GM23338 (cell line): Measurements from ENCODE around the gene PLD6. TPM values are rescaled to one million over a fixed set of nuclear protein-coding genes. Genes with fewer than 3 reads are reported as not detected.

Experiments used
- ATAC-seq: fragments of 200-7000 bp; cut with Tn5 transposase; 3 replicates; pipeline ENCODE4 v1.9.1; 2020
- DNase-seq: peaks from one replicate; pipeline ENCODE4 v3.0.0-alpha.2; 2015; ENCODE audit warnings: low spot score
- H2AFZ ChIP-seq: fragments of 200-600 bp; sonication (generic); 2 replicates; pipeline ENCODE4 v1.8.0; 2016; ENCODE audit warnings: antibody characterized with exemption, mild to moderate bottlenecking, moderate library complexity
- H3F3A ChIP-seq: fragments of 200-600 bp; sonication (generic); replicated peaks from 2 replicates; pipeline ENCODE4 v1.8.0; 2017; ENCODE audit warnings: antibody characterized with exemption, mixed run types, low read depth
- H3K27ac ChIP-seq: fragments of 200-600 bp; sonication (generic); 2 replicates; pipeline ENCODE4 v1.6.1; 2016; ENCODE audit warnings: low read depth
- H3K27me3 ChIP-seq: fragments of 200-600 bp; sonication (generic); 2 replicates; pipeline ENCODE4 v1.8.0; 2016; ENCODE audit warnings: mild to moderate bottlenecking, mixed run types, moderate library complexity; ENCODE audit not compliant: insufficient read depth
- H3K36me3 ChIP-seq: fragments of 200-600 bp; sonication (generic); 2 replicates; pipeline ENCODE4 v1.8.0; 2016; ENCODE audit warnings: mild to moderate bottlenecking; ENCODE audit not compliant: insufficient read depth
- H3K4me1 ChIP-seq: fragments of 200-600 bp; sonication (generic); 2 replicates; pipeline ENCODE4 v1.8.0; 2016; ENCODE audit warnings: mild to moderate bottlenecking, moderate library complexity; ENCODE audit not compliant: insufficient read depth
- H3K4me2 ChIP-seq: fragments of 200-600 bp; sonication (generic); 2 replicates; pipeline ENCODE4 v1.7.1; 2017; ENCODE audit warnings: mixed run types
- H3K4me3 ChIP-seq: fragments of 200-600 bp; sonication (generic); 2 replicates; pipeline ENCODE4 v1.6.1; 2016; ENCODE audit warnings: mixed run types
- H3K79me2 ChIP-seq: fragments of 200-600 bp; sonication (generic); replicated peaks from 2 replicates; pipeline ENCODE4 v1.8.0; 2017; ENCODE audit warnings: mild to moderate bottlenecking; ENCODE audit not compliant: insufficient read depth
- H3K9me2 ChIP-seq: fragments of 200-600 bp; sonication (generic); 2 replicates; pipeline ENCODE4 v1.8.0; 2017; ENCODE audit not compliant: insufficient read depth
- H4K20me1 ChIP-seq: fragments of 200-600 bp; sonication (generic); replicated peaks from 2 replicates; pipeline ENCODE4 v1.8.0; 2017; ENCODE audit warnings: mild to moderate bottlenecking; ENCODE audit not compliant: insufficient read depth
- H3K27ac Mint-ChIP-seq: 2 replicates; pipeline ENCODE4 v1.8.0; 2020; ENCODE audit warnings: inconsistent platforms, mild to moderate bottlenecking, moderate library complexity, mixed read lengths
- H3K27me3 Mint-ChIP-seq: 3 replicates; pipeline ENCODE4 v1.8.0; 2022; ENCODE audit warnings: low read depth, mild to moderate bottlenecking, moderate library complexity, mixed read lengths, inconsistent platforms; ENCODE audit not compliant: insufficient read depth, poor library complexity
- H3K36me3 Mint-ChIP-seq: 3 replicates; pipeline ENCODE4 v1.8.0; 2021; ENCODE audit warnings: low read depth, mild to moderate bottlenecking, inconsistent platforms, moderate library complexity, mixed read lengths
- H3K4me1 Mint-ChIP-seq: 3 replicates; pipeline ENCODE4 v1.8.0; 2020; ENCODE audit warnings: mild to moderate bottlenecking, inconsistent platforms, mixed read lengths
- H3K4me3 Mint-ChIP-seq: 3 replicates; pipeline ENCODE4 v1.8.0; 2021; ENCODE audit warnings: moderate library complexity, mild to moderate bottlenecking, inconsistent platforms, mixed read lengths
- H3K9me3 Mint-ChIP-seq: 3 replicates; pipeline ENCODE4 v1.8.0; 2020; ENCODE audit warnings: moderate library complexity, mild to moderate bottlenecking, inconsistent platforms, mixed read lengths
- CREB1 ChIP-seq: fragments of 250-450 bp; sonication (Bioruptor Pico); IDR thresholded peaks from 2 replicates; pipeline ENCODE4 v1.5.0; 2020; ENCODE audit warnings: low read depth, mild to moderate bottlenecking, moderate library complexity
- CTCF ChIP-seq, 2 experiments: fragments of 200-600 bp in 1 of 2; sonication (generic) in 1 of 2; conservative IDR thresholded peaks; 2 replicates each; pipeline versions ENCODE4 v1.5.1 to v1.6.1; 2016 to 2017; ENCODE audit warnings: antibody characterized with exemption in 2 of 2, low read depth in 2 of 2, mild to moderate bottlenecking in 2 of 2, moderate library complexity in 1 of 2
- ETS1 ChIP-seq: IDR thresholded peaks from 2 replicates; pipeline ENCODE4 v1.6.1; 2016; ENCODE audit warnings: antibody characterized with exemption
- EZH2 ChIP-seq: fragments of 200-600 bp; sonication (generic); IDR thresholded peaks from one replicate; pipeline ENCODE4 v1.8.0; 2017; ENCODE audit warnings: antibody characterized with exemption, mild to moderate bottlenecking, low read depth; ENCODE audit not compliant: unreplicated experiment
- EZH2phosphoT487 ChIP-seq: fragments of 200-600 bp; sonication (generic); IDR thresholded peaks from one replicate; pipeline ENCODE4 v1.8.1; 2018; ENCODE audit warnings: antibody characterized with exemption; ENCODE audit not compliant: unreplicated experiment
- JUNB ChIP-seq: IDR thresholded peaks from one replicate; pipeline ENCODE4 v1.6.1; 2016; ENCODE audit warnings: antibody characterized with exemption; ENCODE audit not compliant: unreplicated experiment
- NANOG ChIP-seq: IDR thresholded peaks from 2 replicates; pipeline ENCODE4 v1.6.1; 2016; ENCODE audit warnings: antibody characterized with exemption, borderline replicate concordance
- POLR2AphosphoS5 ChIP-seq: IDR thresholded peaks from 2 replicates; pipeline ENCODE4 v1.6.1; 2016; ENCODE audit warnings: antibody characterized with exemption, low read depth
- REST ChIP-seq: IDR thresholded peaks from one replicate; pipeline ENCODE4 v1.6.1; 2018; ENCODE audit warnings: antibody characterized with exemption; ENCODE audit not compliant: unreplicated experiment
- STAT1 ChIP-seq: IDR thresholded peaks from one replicate; pipeline ENCODE4 v1.6.1; 2016; ENCODE audit warnings: antibody characterized with exemption; ENCODE audit not compliant: unreplicated experiment
- ZNF114 ChIP-seq: fragments of 250-450 bp; sonication (Bioruptor Pico); IDR thresholded peaks from 2 replicates; pipeline ENCODE4 v1.5.0; 2020; ENCODE audit warnings: mild to moderate bottlenecking, moderate library complexity
- ZNF331 ChIP-seq: fragments of 250-450 bp; sonication (Bioruptor Pico); IDR thresholded peaks from 2 replicates; pipeline ENCODE4 v1.5.0; 2020; ENCODE audit warnings: low read depth, mild to moderate bottlenecking, moderate library complexity
- ZNF462 ChIP-seq: fragments of 250-450 bp; sonication (Bioruptor Pico); IDR thresholded peaks from 2 replicates; pipeline ENCODE4 v1.5.0; 2020; ENCODE audit warnings: mild to moderate bottlenecking, moderate library complexity
- polyA plus RNA-seq: library from polyadenylated mRNA; unstranded; fragments of >200 nt; fragmentation: Nextera tagmentation; extraction: Ambion mirVana; gene quantifications from 2 replicates; pipeline ENCODE4 v1.2.1, GENCODE V29; 2016
- total RNA-seq: library from RNA; depleted of rRNA; stranded (reverse); fragments of >200 nt; shearing (Covaris generic); gene quantifications from 2 replicates; pipeline ENCODE4 v1.2.3, GENCODE V29; 2014

PLD6 gene
- total and polyA plus RNA-seq, 2 experiments from 2014 or later, result not detected

- H3K27me3 Mint-ChIP-seq, result peaks cover 16% of the 10 kb centered on the region
- Histone ChIP-seq H3F3A (no peaks in the 10 kb centered on the region), H3K27ac (no peak overlapping the region), H2AFZ (no peak overlapping the region), H4K20me1 (no peaks in the 10 kb centered on the region; the same call in 1 of the 2 replicates), H3K36me3 (peaks cover 4% of the 10 kb centered on the region; the same call in 1 of the 2 replicates), H3K4me2 (no peak overlapping the region), H3K27me3 (no peaks in the 10 kb centered on the region), H3K79me2 (no peaks in the 10 kb centered on the region), H3K9me2 (no peaks in the 10 kb centered on the region), H3K4me3 (no peak overlapping the region), H3K4me1 (no peaks in the 10 kb centered on the region)
- no peak overlapping the region for H3K27ac Mint-ChIP-seq
- H3K4me1 Mint-ChIP-seq, result peaks cover 4% of the 10 kb centered on the region; the same call in 2 of the 3 replicates
- ATAC-seq (no peak), DNase-seq (no peak)
- no peak overlapping the region for H3K4me3 Mint-ChIP-seq
- TF ChIP-seq STAT1 (no peak), ZNF462 (CRISPR knock-in tag) (no peak), NANOG (no peak), ZNF331 (no peak), CREB1 (CRISPR knock-in tag) (no peak), ZNF114 (no peak), ETS1 (no peak), EZH2phosphoT487 (no peak), POLR2AphosphoS5 (no peak), JUNB (no peak), EZH2 (no peak), REST (no peak), CTCF (conservative IDR thresholded peaks at IDR 0.05; ENCODE audit: low read depth in 2 of 2) (no peak)
- H3K9me3 Mint-ChIP-seq, result no peaks in the 10 kb centered on the region
- peaks cover 31% of the 10 kb centered on the region for H3K36me3 Mint-ChIP-seq
These were observed 39.7 kb downstream of the PLD6 start for GRCh38 chr17:17166446-17166845.
